HCT116 (cell line): ENCODE measurements around the gene BAD. TPM values are rescaled to one million over a fixed set of nuclear protein-coding genes. Genes with fewer than 3 reads are reported as not detected.

ENCODE experiments used
- ATAC-seq: fragments of 200-7000 bp; cut with Tn5 transposase; 2 replicates; pipeline ENCODE4 v1.9.1; 2020; ENCODE audit warnings: mild to moderate bottlenecking, moderate library complexity
- BruUV-seq: library from RNA; stranded (reverse); fragments of 400-500 nt; replicated peaks from 2 replicates; lab custom pipeline; 2021; lab: Mats Ljungman, UMichigan
- CTCF ChIA-PET: fragments of 300-600 bp; sonication (Branson Sonifier 250); formaldehyde crosslinking; loops from one replicate; lab custom pipeline; 2021; ENCODE audit warnings: antibody characterized with exemption; lab: Charles Lee
- POLR2A ChIA-PET: fragments of 300-600, 350-600 bp; sonication (Branson Sonifier 250); formaldehyde crosslinking; loops from one replicate; lab custom pipeline; 2021; ENCODE audit warnings: antibody characterized with exemption; lab: Charles Lee
- RAD21 ChIA-PET, 2 experiments: fragments of 300-600 bp; sonication (Branson Sonifier 250); formaldehyde crosslinking; loops; one replicate each; lab custom pipeline; 2023; ENCODE audit warnings: low total read pairs in 2 of 2; ENCODE audit not compliant: uncharacterized antibody in 2 of 2, unreplicated experiment in 2 of 2, low non-redundant PET in 1 of 2; lab: Charles Lee
- DNase-seq: peaks from one replicate; pipeline ENCODE4 v3.0.0-alpha.2; 2010; ENCODE audit warnings: low read depth, low spot score
- H2AFZ ChIP-seq: fragments of 200-600 bp; shearing (Covaris generic), sonication (generic); 2 replicates; pipeline ENCODE4 v1.6.1; 2017; ENCODE audit warnings: low read depth, mixed run types, mixed read lengths, antibody characterized with exemption, low read length; ENCODE audit not compliant: poor library complexity, severe bottlenecking
- H3K27ac ChIP-seq: 2 replicates; pipeline ENCODE4 v1.5.1; 2012; ENCODE audit warnings: low read depth, low read length
- H3K27me3 ChIP-seq: fragments of 200-600 bp; sonication (generic); 2 replicates; pipeline ENCODE4 v1.6.1; 2016; ENCODE audit warnings: mixed run types, low read length, mixed read lengths; ENCODE audit not compliant: insufficient read depth
- H3K36me3 ChIP-seq, 2 experiments: fragments of 200-500 bp in 1 of 2; fragments of 200-600 bp in 1 of 2; sonication (Bioruptor generic) in 1 of 2; sonication (generic) in 1 of 2; 2 replicates each; pipeline versions ENCODE4 v1.5.1 to v1.6.1; 2014 to 2016; ENCODE audit warnings: low read length in 2 of 2, inconsistent platforms in 1 of 2, mixed read lengths in 1 of 2, mixed run types in 1 of 2; ENCODE audit not compliant: insufficient read depth in 2 of 2, control insufficient read depth in 1 of 2
- H3K4me1 ChIP-seq, 2 experiments: fragments of 200-600 bp in 1 of 2; sonication (generic) in 1 of 2; 2 replicates each; pipeline versions ENCODE4 v1.5.1 to v1.6.1; 2012 to 2017; ENCODE audit warnings: low read length in 2 of 2, inconsistent platforms in 1 of 2, mild to moderate bottlenecking in 1 of 2, mixed read lengths in 1 of 2, mixed run types in 1 of 2, moderate library complexity in 1 of 2; ENCODE audit not compliant: insufficient read depth in 2 of 2, control insufficient read depth in 1 of 2
- H3K4me2 ChIP-seq: fragments of 200-600 bp; sonication (generic); 2 replicates; pipeline ENCODE4 v1.6.1; 2017; ENCODE audit warnings: mixed run types, low read length, mixed read lengths
- H3K4me3 ChIP-seq, 2 experiments: fragments of 200-600 bp in 1 of 2; sonication (generic) in 1 of 2; replicated peaks in 1 of 2; 2 replicates each; pipeline ENCODE4 v1.5.1; 2011 to 2016; ENCODE audit warnings: low read length in 2 of 2, control low read depth in 1 of 2, low read depth in 1 of 2, mild to moderate bottlenecking in 1 of 2, mixed read lengths in 1 of 2, mixed run types in 1 of 2
- H3K79me2 ChIP-seq: fragments of 200-600 bp; sonication (generic); 2 replicates; pipeline ENCODE4 v1.6.1; 2017; ENCODE audit warnings: mild to moderate bottlenecking, mixed run types, low read length, moderate library complexity, mixed read lengths; ENCODE audit not compliant: insufficient read depth
- H3K9ac ChIP-seq: fragments of 200-600 bp; sonication (generic); 2 replicates; pipeline ENCODE4 v1.6.1; 2016; ENCODE audit warnings: low read length, mixed read lengths
- H3K9me2 ChIP-seq: fragments of 200-600 bp; sonication (generic), shearing (Covaris generic); 2 replicates; pipeline ENCODE4 v1.6.1; 2017; ENCODE audit warnings: mixed run types, mild to moderate bottlenecking, moderate library complexity; ENCODE audit not compliant: insufficient read depth
- H3K9me3 ChIP-seq, 2 experiments: fragments of 200-500 bp in 1 of 2; fragments of 200-600 bp in 1 of 2; sonication (Bioruptor generic) in 1 of 2; sonication (generic) in 1 of 2; 2 replicates each; pipeline ENCODE4 v1.6.1; 2014 to 2017; ENCODE audit warnings: low read length in 2 of 2, mixed read lengths in 2 of 2, inconsistent platforms in 1 of 2, low read depth in 1 of 2, mild to moderate bottlenecking in 1 of 2, mixed run types in 1 of 2, moderate library complexity in 1 of 2; ENCODE audit not compliant: control insufficient read depth in 1 of 2, insufficient read depth in 1 of 2
- H4K20me1 ChIP-seq: fragments of 200-600 bp; sonication (generic), shearing (Covaris generic); 2 replicates; pipeline ENCODE4 v1.6.1; 2017; ENCODE audit warnings: mixed run types, mild to moderate bottlenecking, moderate library complexity; ENCODE audit not compliant: insufficient read depth
- CBX3 ChIP-seq: IDR thresholded peaks from 2 replicates; pipeline ENCODE4 v1.6.1; 2012; ENCODE audit warnings: low read depth
- CEBPB ChIP-seq: IDR thresholded peaks from 2 replicates; pipeline ENCODE4 v1.6.1; 2012; ENCODE audit warnings: low read depth
- POLR2AphosphoS5 ChIP-seq: IDR thresholded peaks from 2 replicates; pipeline ENCODE4 v1.6.1; 2011; ENCODE audit warnings: mild to moderate bottlenecking, low read depth, low read length, moderate library complexity
- RAD21 ChIP-seq: IDR thresholded peaks from 2 replicates; pipeline ENCODE4 v1.6.1; 2012; ENCODE audit warnings: low read depth, mild to moderate bottlenecking
- YY1 ChIP-seq: IDR thresholded peaks from 2 replicates; pipeline ENCODE4 v1.6.1; 2011; ENCODE audit warnings: low read length, low read depth, moderate library complexity, mild to moderate bottlenecking; ENCODE audit not compliant: insufficient replicate concordance; ENCODE audit errors: extremely low read depth
- ZFX ChIP-seq: fragments of 450-650 bp; IDR thresholded peaks from 2 replicates; pipeline ENCODE4 v1.6.1; 2017
- intact Hi-C: fragments of 100-400 bp; cut with micrococcal nuclease; formaldehyde crosslinking; loops from 2 replicates; pipeline ENCODE4 v1.10.0; 2022
- total RNA-seq: library from RNA; stranded (reverse); gene quantifications from one replicate; pipeline ENCODE4 v1.2.1, GENCODE V29; 2021; ENCODE audit not compliant: unreplicated experiment
- TF ChIP-seq, protein P1 (sequence below): IDR thresholded peaks from 2 replicates; pipeline ENCODE4 v1.6.1; 2011; ENCODE audit warnings: mild to moderate bottlenecking, low read length, moderate library complexity; ENCODE audit not compliant: insufficient replicate concordance; ENCODE audit errors: extremely low read depth

The BAD gene
- total RNA-seq, 1 experiment from 2014 or later = 51.9 TPM

- no peaks in the 10 kb centered on the region for H3K9me2 ChIP-seq
- POLR2A ChIA-PET = interaction anchor here (1.1 to 1.2 kb wide), 2 partner anchors 9 to 53 kb away, joined by 3 to 4 read pairs; no protein-coding TSS in a partner anchor
- H3K4me1 ChIP-seq = peaks cover 27 to 67% of the 10 kb centered on the region in 2 experiments
- H3K27me3 ChIP-seq = no peaks in the 10 kb centered on the region
- intact Hi-C loops = no loop called here
- peak within 1 kb of the TSS; percentile 88 for H3K9ac ChIP-seq
- no peaks in the 10 kb centered on the region for H4K20me1 ChIP-seq
- CTCF ChIA-PET = no interaction called here
- no peaks in the 10 kb centered on the region for H3K36me3 ChIP-seq
- H3K79me2 ChIP-seq = peaks cover 16% of the 10 kb centered on the region
- DNase-seq (peak; percentile 89), ATAC-seq (peak; percentile 41)
- peak within 1 kb of the TSS; percentile 99 for H3K4me2 ChIP-seq
- H3K4me3 ChIP-seq = peak within 1 kb of the TSS; percentile 71 to 89
- peak within 1 kb of the TSS; percentile 61 for H3K27ac ChIP-seq
- TF ChIP-seq CEBPB = no peak
- no peak for TF ChIP-seq RAD21
- TF ChIP-seq POLR2AphosphoS5 = peak; percentile 84
- no peak for TF ChIP-seq CBX3
- TF ChIP-seq, protein P1, sequence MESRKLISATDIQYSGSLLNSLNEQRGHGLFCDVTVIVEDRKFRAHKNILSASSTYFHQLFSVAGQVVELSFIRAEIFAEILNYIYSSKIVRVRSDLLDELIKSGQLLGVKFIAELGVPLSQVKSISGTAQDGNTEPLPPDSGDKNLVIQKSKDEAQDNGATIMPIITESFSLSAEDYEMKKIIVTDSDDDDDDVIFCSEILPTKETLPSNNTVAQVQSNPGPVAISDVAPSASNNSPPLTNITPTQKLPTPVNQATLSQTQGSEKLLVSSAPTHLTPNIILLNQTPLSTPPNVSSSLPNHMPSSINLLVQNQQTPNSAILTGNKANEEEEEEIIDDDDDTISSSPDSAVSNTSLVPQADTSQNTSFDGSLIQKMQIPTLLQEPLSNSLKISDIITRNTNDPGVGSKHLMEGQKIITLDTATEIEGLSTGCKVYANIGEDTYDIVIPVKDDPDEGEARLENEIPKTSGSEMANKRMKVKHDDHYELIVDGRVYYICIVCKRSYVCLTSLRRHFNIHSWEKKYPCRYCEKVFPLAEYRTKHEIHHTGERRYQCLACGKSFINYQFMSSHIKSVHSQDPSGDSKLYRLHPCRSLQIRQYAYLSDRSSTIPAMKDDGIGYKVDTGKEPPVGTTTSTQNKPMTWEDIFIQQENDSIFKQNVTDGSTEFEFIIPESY = peak; percentile 5
- peak; percentile 61; the same call in 1 of the 2 replicates for TF ChIP-seq ZFX
- TF ChIP-seq YY1 = peak; percentile 79
- H2AFZ ChIP-seq = no peak within 1 kb of the TSS
- no TSS peak for BruUV-seq
- RAD21 ChIA-PET = no interaction called here
- no peaks in the 10 kb centered on the region for H3K9me3 ChIP-seq
These were observed 54.1 kb downstream of the BAD start, which contains the start of gene DNAJC4 for GRCh38 chr11:64230171-64230984. Gene DNAJC4, plus strand, starts transcription at chr11:64230548. Its CDS starts 307 bp downstream, at chr11:64230855.
